ENCODE measurements around the gene CALHM2. TPM values are rescaled to one million over a fixed set of nuclear protein-coding genes. Genes with fewer than 3 reads are reported as not detected.

The CALHM2 gene
- total RNA-seq, 1 experiment from 2014 or later: not detected

DNA sequence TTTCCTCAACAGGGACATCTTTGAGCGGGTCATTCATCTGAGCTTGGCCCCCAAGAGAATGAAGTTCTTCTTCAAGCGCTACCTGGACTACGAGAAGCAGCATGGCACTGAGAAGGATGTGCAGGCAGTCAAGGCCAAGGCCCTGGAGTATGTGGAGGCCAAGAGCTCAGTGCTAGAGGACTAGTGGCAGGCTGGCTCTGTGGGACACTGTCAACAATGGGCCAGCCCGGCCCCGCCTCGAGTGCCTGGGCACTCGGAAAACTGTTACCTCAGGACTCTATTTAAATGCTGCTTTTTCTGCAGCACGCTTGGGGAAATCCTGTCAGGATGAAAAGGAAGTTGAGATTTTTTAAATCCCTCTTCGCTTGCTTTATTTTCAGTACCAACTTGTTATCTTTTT lies 6.8 kb downstream of the CALHM2 start:
- no peak overlapping the region for H3K27ac ChIP-seq (ENCODE audit: insufficient read length, low read depth, low read length)
- H2BK12ac ChIP-seq (ENCODE audit: insufficient read length, low read depth, low read length): no peak overlapping the region
- H4K8ac ChIP-seq (replicated peaks; ENCODE audit: insufficient read length, low read depth, low read length): no peak overlapping the region
- H2AFZ ChIP-seq (ENCODE audit: low read length): no peak overlapping the region
- no peak overlapping the region for H3K18ac ChIP-seq (ENCODE audit: insufficient read length, low read depth, low read length)
- H3K23ac ChIP-seq (ENCODE audit: insufficient read length, low read depth, low read length): no peak overlapping the region
- H4K91ac ChIP-seq (ENCODE audit: insufficient read length, low read depth, low read length): no peak overlapping the region
- H3K23me2 ChIP-seq (ENCODE audit: insufficient read length, low read depth, low read length, poor library complexity, severe bottlenecking): no peaks in the 10 kb centered on the region
- H3K27me3 ChIP-seq (ENCODE audit: insufficient read depth, low read length): no peaks in the 10 kb centered on the region
- no peaks in the 10 kb centered on the region for H4K20me1 ChIP-seq (ENCODE audit: control insufficient read depth, insufficient read depth, insufficient read length)
- no peaks in the 10 kb centered on the region for H3K9me3 ChIP-seq (ENCODE audit: control insufficient read depth, low read depth, low read length)
- H3K4me3 Mint-ChIP-seq: no peak overlapping the region
- DNase-seq: no peak
- H3K4ac ChIP-seq (ENCODE audit: low read depth, low read length): no peak overlapping the region
- no peak overlapping the region for H3T11ph ChIP-seq (ENCODE audit: low read length)
- H4K5ac ChIP-seq (ENCODE audit: insufficient read length, low read depth, low read length): no peak overlapping the region
- no peak overlapping the region for H3K4me2 ChIP-seq (ENCODE audit: insufficient read depth, insufficient read length, low read length)
- H2AK5ac ChIP-seq (ENCODE audit: insufficient read length, low read length): no peak overlapping the region
- peaks cover 40 to 82% (median 75%) of the 10 kb centered on the region in 3 experiments for H3K36me3 Mint-ChIP-seq (ENCODE audit: insufficient read depth in 1 of 3, low read depth in 3 of 3)
- no peaks in the 10 kb centered on the region for H3K79me2 ChIP-seq (ENCODE audit: insufficient read depth, low read length)
- no peak overlapping the region for H3K14ac ChIP-seq (ENCODE audit: insufficient read depth, low read length)
- no peak overlapping the region for H2BK20ac ChIP-seq (ENCODE audit: low read depth, low read length, poor library complexity, severe bottlenecking)
- no CpG with 5 or more reads among the region's 9 CpGs for WGBS (ENCODE audit: extremely low coverage, insufficient read length, low lambda C conversion rate)
- H3K56ac ChIP-seq (ENCODE audit: insufficient read length, low read depth, low read length): no peak overlapping the region
- H3K9me3 Mint-ChIP-seq: no peaks in the 10 kb centered on the region
- no peaks in the 10 kb centered on the region for H3K79me1 ChIP-seq (ENCODE audit: insufficient read depth, low read depth, low read length, poor library complexity, severe bottlenecking)
- no peak overlapping the region for H3K9ac ChIP-seq (ENCODE audit: extremely low read depth, insufficient read length, low read length)
- H2BK120ac ChIP-seq (ENCODE audit: low read depth, low read length, poor library complexity, severe bottlenecking): no peak overlapping the region
- no peak overlapping the region for H2BK5ac ChIP-seq (ENCODE audit: insufficient read length, low read length)
- TF ChIP-seq, protein P1, sequence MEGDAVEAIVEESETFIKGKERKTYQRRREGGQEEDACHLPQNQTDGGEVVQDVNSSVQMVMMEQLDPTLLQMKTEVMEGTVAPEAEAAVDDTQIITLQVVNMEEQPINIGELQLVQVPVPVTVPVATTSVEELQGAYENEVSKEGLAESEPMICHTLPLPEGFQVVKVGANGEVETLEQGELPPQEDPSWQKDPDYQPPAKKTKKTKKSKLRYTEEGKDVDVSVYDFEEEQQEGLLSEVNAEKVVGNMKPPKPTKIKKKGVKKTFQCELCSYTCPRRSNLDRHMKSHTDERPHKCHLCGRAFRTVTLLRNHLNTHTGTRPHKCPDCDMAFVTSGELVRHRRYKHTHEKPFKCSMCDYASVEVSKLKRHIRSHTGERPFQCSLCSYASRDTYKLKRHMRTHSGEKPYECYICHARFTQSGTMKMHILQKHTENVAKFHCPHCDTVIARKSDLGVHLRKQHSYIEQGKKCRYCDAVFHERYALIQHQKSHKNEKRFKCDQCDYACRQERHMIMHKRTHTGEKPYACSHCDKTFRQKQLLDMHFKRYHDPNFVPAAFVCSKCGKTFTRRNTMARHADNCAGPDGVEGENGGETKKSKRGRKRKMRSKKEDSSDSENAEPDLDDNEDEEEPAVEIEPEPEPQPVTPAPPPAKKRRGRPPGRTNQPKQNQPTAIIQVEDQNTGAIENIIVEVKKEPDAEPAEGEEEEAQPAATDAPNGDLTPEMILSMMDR (conservative IDR thresholded peaks at IDR 0.05): no peak
- H3K27me3 Mint-ChIP-seq (ENCODE audit: low read depth): no peaks in the 10 kb centered on the region
- H3K4me1 Mint-ChIP-seq: no peaks in the 10 kb centered on the region
- H2BK15ac ChIP-seq (ENCODE audit: low read depth, low read length): no peak overlapping the region
- no peak overlapping the region for H3K27ac Mint-ChIP-seq
- H3K4me1 ChIP-seq (ENCODE audit: insufficient read depth, low read length): no peaks in the 10 kb centered on the region

All from H9 (cell line).